Measurements from ENCODE around the gene CDK14.

Gene CDK14

DNA sequence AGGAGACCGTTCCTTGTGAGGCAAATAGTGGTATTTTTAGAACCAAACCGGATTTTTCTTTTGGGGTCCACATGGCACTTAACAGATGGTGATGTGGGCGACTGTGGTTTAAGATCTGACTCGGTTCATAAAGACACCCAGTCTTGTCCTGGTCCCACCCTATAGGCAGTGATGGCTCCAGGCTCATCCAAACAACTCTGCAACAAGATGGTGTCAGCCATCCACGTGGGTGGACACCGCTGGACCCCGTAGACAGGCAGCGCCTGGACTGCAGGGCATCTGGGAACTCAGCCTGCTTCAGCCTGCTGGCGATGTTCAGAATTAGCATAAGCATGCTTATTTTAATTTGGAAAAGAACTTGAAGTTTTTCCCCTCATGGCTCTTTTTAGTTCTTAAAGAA, 409.7 kb downstream of the CDK14 start:
- DNase-seq (ENCODE audit: low read depth in 3 of 3): no peak

DNA sequence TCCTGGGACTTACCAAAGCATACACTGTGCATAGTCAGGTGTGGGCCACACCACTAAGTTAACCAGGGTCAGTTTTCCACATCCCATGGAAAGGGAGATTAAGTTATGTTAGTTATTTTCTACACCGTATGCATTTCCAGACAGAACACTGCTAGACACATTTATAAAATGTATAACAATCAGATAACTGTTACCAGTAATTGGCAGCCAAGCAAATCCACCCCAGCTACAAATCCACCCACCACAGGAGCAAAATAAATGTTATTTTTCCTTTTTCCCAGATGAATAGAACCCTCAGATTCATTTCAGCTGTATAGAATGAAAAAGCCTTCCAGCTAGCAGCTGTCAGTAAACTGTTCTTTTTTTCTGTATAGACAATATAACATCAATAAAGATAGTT, 411.2 kb downstream of the CDK14 start:
- no peak for DNase-seq (ENCODE audit: low read depth in 3 of 3)

DNA sequence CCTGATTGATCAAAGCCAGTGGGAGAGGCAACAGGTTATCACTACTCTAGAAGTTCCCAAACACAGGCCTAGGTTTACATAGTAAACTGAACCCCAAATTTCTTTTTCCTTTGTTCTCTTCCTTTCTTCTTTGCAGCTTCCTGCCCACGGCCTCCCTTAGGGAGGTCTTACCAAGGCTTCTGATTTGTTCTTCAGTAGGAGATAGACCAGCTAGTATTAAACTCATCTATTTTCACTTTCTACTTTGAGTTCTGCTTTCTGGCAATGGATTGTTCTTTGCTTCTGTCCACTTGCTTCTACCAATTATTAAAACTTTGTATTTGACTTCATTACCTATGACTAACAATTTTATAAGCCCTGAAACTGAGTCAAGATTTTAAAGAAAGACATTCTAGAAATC, 417.0 kb downstream of the CDK14 start:
- DNase-seq (ENCODE audit: low read depth in 3 of 3): no peak

DNA sequence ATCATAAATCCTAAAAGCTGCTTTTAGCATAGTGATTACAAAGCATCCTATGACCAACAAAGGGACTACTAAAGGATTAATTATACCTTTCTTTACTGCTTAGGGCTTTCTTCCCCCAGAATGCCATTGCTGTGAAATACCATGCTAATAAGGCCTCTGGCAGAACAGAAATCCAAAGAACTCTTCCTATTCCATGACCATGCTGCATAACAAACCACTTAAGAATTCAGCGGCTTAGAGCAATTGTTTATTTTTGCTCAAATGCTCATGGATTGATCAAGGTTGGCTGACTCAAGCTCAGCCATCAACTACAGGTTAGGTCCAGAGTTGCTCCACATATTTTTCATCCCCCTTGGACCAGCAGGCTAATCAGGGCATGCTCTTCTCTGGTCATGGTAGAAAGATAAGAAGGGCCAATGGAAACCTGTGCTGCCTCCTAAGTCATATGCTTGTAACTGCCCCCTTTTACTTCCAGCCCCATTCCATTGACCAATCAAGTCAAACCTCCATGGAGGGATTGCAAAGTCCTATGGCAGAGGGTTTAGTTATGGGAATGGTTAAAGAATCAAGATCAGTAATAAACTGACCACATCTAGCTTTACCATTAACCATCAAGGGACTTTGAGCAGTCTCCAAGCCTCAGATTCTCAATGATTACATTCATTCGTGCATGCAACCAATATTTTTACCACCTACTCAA, 423.7 kb downstream of the CDK14 start:
- DNase-seq (ENCODE audit: low read depth in 3 of 3): no peak

DNA sequence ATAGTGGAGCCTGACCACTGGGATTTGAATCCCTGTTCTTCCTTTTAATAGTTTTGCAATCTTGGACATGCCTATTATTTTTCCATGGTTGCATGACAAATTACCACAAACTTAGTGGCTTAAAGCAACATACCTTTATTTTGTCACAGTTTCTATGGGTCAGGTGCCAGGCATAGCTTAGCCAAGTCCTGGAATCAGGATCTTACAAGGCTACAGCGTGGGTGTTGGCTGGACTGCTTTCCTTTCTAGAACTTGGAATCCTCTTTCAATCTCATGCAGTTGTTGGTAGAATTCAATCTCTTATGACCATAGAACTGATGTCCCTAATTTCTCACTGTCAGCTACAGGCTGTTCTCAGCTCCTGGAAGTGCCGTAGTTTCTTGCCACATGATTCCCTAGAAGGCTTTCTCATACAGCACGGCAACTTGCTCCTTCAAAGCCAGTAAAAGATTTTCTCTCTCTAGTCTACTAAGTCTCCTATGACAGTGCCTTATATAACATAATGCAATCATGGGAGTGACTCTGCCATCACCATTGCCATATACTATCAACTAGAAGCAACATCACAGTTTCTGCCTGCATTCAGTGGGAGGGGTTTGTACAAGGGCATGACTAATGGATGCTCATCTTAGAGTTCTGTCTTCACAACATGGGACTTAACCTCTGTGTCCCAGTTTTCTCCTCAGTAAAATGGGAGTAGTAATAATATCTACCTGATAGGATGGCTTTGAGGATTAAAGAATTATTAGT, 424.7 kb downstream of the CDK14 start:
- DNase-seq (ENCODE audit: low read depth in 3 of 3): no peak

DNA sequence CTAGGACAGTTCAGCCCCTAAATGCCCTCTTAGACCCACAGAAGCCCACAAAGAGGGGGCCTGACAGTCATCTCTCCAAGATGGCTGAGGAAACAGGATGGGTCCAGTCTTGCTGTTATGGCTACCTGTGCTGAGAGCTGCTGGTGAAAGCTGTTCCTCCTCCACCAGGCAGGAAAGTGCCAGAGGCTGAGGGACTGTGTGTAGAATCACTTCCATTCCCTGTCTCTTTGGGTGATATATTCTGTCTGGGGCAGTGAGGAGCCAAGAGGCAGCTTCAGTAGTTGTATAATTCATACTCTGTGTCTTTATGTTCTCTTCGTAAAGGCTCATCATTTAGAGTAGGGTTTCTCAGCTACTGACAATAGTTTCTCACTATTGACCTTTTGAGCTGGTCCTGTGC, 425.8 kb downstream of the CDK14 start:
- no peak for DNase-seq (ENCODE audit: low read depth in 3 of 3)

DNA sequence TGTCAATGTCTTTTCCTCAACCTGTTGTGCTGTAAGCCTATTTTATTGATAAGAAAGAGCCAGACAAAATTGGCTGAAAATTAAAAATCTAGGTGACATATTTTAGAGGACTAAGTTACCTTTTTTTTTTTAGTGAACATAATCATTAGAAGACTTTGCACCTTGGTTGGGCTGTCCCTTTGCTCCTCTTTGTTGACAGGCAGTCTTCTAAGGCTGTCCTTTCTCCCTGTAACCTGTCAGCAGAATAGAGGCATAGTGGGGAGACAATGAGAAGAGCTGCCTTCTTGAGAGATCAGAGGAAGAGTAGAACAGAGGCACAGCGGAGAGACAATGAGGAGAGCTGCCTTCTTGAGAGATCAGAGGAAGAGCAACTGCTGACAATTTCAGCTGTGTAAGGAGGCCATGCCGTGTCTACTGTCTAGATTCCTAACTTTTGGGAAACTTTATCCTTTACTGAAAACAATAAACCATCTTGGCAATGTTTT, 429.8 kb downstream of the CDK14 start:
- DNase-seq (ENCODE audit: low read depth in 3 of 3): no peak

DNA sequence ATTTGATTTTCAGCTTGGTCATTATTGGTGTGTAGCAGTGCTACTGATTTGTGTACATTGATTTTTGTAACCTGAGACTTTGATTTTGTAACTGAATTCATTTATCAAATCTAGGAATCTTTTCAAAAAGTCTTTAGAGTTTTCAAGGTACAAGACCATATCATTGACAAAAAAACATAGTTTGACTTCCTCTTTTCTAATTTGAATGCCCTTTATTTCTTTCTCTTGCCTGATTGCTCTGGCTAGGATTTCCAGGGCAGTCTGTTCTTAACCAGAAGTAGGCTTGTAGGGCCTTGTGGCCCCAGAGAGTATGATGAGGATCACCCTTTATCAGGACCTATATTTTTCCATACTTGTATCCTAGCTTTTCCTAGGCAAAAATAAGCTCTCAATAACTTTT, 433.6 kb downstream of the CDK14 start:
- no peak for DNase-seq (ENCODE audit: low read depth in 3 of 3)

DNA sequence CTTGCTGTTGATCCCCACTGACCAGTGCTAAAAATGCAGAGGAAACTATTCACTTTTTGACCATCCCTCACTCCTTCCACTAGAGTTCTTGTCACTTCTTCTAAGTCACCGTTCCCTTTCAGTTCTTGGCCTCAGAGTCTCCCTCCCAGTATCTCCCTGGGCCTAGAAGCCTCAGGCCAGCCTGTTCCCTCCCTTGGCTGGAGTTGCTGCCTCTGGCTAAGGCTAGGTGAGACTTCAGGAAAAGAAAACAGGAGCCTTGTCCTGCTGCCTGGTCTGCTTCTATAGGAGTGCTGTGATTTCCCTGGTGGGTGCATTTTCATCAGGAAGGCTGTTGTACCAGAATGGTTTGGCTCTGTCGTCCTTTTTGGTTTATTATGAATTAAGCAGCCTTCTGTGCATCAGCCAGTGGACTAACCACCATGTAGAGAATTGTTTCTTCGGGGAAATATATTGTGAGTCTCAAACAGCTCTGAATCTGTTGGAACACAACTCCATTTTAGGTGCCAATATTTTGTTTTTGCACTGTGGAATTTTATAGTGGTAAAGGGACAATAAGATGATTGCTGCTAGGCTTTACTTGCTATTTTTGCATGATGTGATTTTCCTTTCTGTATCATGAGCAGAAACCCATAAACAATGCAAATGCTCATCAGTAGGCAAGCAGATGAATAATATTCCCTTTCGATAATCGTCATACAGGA, 434.7 kb downstream of the CDK14 start:
- DNase-seq (ENCODE audit: low read depth in 3 of 3): no peak

DNA sequence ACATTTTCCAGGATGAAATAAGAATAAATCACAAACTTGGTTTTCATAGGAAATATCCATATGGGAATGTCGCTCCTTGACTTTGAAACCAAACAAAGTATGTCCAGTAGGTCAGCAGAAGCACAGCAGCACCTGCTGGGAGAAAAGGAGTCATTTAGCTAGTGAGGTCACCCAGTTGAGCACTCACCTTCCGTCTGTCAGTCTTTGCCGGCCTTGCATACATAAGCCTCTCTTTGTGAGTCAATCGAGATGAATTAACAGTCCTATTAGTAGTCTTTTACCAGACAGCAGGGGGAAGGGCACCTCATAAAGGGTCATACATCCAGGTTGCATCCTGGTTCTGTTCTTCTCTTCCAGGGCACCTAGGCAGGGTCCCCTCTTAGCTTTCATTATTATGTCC, 435.6 kb downstream of the CDK14 start:
- no peak for DNase-seq (ENCODE audit: low read depth in 3 of 3)

DNA sequence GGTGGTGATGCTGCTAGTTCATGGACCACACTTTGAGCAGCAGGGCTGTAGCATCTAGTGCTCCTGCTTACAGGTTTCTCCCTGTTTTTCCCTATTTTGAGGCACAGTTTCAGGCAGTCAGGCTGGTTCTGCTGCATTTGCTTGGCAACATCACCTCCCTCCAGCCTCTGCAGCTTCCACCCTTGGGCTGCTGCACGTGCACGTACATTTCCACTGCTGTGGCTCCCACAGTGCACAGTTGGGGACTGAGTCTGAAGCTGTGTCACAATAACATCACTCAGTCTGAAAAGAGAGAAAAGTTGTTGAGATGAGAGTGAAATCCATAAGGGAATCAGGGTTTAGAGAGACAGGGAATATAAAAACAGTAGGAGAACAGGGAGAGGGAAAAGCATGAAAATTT, 437.5 kb downstream of the CDK14 start:
- DNase-seq (ENCODE audit: low read depth in 3 of 3): no peak

DNA sequence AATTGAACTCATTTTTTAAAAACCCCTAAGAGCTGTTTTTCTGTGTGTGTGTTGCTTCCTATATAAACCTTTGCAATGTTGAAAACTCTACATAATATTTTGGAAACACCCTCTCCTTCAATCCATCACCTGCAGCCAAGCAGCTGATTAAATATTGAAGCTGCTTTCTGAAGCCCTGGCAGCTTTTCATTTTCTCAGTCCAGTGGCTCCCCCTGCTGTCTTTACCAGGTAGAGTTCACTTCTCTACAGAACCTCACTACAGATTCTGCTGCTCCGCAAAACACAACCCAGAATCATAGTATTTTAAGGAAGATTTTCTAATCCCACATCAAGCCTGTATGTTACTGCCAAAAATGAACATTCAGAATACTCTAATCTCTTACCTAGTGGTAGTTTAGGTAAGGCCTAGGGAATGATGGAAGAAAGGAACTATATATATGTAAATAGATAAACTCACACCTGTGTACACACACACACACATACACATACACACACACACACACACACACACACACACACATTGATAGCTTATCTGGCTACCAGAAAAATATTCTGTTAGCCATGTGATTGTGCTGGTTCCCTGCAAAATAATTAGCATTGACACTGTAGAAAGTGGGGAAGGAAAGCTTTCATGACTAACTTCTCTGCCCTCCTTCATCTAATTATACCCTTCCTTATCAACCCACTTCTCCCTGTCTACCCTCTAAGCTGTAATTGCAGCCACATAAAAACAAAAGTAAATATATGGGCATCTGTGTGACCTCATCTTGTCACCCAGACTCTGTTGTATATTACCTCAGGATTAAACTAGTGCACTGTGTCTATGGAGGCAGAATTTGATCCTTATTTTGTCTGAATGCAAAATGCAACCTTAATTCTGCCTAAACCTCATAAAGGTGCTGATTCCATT, 438.6 kb downstream of the CDK14 start:
- DNase-seq (ENCODE audit: low read depth in 3 of 3): no peak

DNA sequence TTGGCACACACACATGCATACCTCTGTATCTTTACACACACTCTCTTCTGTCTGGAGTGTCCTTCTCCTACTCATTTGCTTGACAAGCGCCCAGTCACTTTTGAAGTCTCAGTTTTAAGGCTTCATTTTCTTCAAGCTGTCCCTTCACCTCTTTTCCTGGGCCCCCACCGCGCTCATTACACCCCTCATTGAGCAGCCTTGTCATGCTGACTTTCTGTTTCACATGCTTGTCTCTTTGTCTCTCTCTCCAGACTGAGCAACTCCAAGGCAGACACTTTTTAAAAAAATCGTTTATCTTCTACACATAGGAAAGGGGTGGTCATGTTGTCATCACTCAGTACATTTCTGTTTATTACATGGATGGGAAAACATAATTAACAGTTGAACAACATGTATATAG, 442.9 kb downstream of the CDK14 start:
- no peak for DNase-seq (ENCODE audit: low read depth in 3 of 3)

DNA sequence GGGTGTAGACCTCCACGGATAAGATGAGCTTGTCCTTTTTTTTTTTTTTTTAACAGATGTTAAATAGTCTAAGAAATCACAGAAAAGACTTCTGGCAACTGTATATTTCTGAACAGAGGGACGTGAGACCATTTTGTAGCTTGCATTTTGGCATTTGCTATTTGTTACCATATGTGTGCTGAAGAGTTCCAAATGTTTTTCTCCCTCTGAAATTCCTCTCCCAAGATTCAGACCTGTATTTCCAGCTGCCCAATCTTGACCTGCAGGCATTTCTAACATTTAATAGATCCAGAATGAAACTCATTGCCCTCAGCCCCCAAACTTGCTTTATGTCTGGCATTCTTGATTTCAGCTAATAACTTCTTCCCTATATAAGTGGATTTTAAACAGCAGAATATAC, 445.0 kb downstream of the CDK14 start:
- DNase-seq (ENCODE audit: low read depth in 3 of 3): no peak

DNA sequence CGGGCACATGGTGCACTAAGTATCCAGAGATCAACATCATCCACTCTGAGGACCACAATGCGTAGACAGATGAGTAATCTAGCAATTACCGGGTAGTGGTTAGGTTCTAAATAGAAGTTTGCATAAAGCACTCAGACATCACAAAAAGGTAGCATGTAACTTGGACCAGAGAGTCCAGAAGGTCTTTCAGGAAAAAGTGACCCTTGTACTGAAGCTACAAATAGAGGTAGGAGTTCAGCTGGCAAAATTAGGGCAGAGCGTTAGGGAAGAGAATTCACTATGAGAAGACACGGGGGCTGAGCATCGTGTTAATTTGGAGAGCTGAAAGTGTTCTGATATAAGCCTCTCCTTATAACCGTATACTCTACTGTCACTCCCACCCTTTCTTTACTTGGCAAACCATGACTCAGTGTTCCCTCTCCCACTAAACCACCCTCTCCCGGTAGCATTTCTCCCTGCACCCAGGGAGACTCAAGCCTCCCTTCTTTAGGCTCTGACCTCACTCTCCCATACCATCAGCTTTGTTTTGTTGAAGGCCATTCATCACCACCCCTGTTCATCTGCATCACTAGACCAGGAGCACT, 445.9 kb downstream of the CDK14 start:
- no peak for DNase-seq (ENCODE audit: low read depth in 3 of 3)

DNA sequence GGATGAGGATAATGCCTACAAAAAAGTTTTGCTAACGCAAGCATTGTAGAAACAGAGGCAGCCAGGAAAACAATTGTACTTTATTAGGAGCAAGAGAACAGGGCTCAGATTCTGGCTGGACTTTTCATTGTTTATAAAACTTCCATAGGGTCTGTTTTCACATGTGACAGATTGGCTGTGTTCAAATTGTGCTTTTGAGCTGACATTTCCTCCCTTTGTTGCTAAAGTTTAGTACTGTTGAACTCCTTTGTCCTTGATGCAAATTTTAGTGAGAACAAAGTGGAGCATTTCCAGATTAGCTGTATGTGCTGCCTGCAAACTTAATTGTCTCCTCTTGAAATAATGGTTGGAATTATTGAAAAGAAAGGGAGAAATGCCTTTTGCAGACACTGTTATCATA, 447.1 kb downstream of the CDK14 start:
- DNase-seq (ENCODE audit: low read depth in 3 of 3): no peak

DNA sequence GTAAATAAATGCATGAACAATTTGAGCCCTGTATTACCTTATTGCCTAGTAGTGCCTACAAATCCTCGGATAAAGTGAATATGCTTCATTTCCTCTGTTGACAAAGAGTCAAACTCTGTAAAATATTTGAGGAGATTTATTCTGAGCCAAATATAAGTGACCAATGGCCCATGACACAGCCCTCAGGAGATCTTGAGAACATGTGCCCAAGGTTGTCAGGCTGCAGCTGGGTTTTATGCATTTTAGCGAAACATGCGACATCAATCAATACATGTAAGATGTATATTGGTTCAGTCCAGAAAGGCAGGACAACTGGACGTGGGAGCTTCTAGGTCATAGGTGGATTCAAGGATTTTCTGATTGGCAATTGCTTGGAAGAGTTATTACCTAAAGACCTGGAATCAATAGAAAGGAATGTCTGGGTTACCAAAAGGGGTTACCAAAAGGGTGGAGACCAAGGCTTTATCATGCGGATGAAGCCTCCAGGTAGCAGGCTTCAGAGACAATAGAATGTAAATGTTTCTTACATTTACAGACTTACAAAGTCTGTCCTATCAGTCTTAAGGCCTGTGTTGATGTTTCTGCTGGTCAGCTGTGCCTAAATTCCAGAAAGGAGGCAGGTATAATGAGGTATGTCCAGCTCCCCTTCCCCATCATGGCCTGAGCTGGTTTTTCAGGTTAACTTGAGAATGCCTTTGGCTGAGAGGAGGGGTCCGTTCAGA, 448.0 kb downstream of the CDK14 start:
- no peak for DNase-seq (ENCODE audit: low read depth in 3 of 3)

DNA sequence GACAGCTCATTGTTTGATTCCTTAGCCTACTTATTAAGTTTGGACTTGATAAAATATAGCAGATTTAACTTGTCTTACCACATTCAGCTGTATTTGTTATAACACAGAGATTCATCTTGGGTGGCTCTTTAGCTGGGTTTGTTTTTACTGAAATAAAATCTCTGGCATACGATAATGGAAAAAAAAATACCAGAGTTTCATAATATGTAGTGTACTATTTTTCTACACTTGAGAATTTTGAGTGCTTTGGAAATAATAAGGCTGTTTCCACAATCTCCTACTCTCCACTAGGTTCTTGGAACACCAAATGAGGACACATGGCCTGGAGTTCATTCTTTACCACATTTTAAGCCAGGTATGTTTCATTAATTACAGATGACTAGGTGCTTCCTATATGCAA, 449.5 kb downstream of the CDK14 start:
- no peak for DNase-seq (ENCODE audit: low read depth in 3 of 3)

DNA sequence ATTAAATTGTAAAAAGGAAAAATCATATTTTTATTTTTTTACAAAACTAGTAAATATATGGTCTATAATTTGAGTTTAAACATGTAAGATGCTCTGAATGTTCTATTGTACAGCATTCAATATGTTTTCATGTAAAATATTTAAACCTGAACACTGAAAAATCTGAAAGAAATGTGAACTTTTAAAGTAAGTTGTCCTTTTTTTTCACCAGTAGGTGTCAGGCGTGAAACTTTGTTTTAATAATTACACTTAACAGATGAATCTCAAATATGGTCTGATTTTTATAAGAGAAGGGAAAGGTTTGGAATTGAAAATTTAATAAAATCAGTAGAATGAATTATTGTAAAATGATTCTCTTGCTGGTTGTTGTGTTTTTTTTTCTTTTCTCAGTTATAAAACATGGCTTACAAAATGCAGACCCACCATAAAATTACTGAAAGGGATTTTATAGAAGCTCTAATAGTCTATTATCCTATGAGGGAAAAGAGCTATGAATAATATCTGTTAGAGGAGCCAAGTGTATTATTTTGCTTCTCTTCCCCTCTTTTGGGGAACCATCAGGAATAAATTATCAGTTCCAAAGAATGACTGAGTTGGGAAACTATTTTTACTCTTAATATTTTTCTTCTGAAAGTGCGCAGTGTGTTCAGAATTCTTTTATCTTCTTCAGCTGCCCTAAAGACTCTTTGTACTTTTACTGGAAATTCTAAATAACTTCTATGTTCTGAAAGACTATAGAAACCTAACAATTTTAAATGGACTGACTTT, 450.4 kb downstream of the CDK14 start:
- no peak for DNase-seq (ENCODE audit: low read depth in 3 of 3)

DNA sequence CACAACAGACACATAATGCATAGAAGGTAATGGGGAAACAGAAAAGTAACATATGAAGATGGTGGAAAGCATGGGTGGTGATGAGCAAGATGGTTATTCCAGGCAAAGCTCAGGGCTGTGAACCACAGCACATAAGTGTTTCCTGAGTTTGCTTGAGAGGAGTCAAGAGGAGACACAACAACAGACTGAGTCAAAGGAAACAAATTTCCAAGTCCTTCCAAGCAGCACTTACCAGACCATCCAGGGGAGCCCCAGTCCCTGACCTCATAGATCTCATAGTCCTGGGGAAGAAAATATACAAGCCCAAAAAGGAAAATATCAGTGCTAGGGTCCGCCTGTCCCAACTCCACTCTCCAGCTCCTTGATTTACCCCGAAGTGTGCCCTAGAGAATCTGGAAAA, 451.5 kb downstream of the CDK14 start:
- DNase-seq (ENCODE audit: low read depth in 3 of 3): no peak
